ENCODE results near the gene MED12L.

GRCh38 chr3:151404316-151404715, 318.9 kb downstream of the MED12L start:
- TF ChIP-seq CTCF (IDR thresholded peaks at IDR 0.05) (no peak), POLR2A (IDR thresholded peaks at IDR 0.05) (no peak)

Data from lower leg skin (tissue), 3 donors.